Stimulated activated memory B cell treated with anti-CD40 and anti-IgM and Interleukin-4, amounts not matched to agents 10 μg/mL and 1 μg/mL and 100 μg/mL, for 72 hours (primary cell): ENCODE results near the gene TCN2.
"Not testable (repeated sequence)": the region's sequence is repeated elsewhere in the genome, so short reads cannot be mapped to it uniquely, and the experiment has no call there.

Experiments
- ATAC-seq: fragments of 150-1000 bp; cut with Tn5 transposase; 2 replicates; pipeline ENCODE4 v1.10.0; 2021
- H3K27ac Mint-ChIP-seq: one replicate; pipeline ENCODE4 v1.8.0; 2022; ENCODE audit warnings: mild to moderate bottlenecking, mixed read lengths
- H3K27me3 Mint-ChIP-seq: one replicate; pipeline ENCODE4 v1.8.0; 2022; ENCODE audit warnings: mixed read lengths
- H3K36me3 Mint-ChIP-seq: one replicate; pipeline ENCODE4 v1.8.0; 2022; ENCODE audit warnings: mixed read lengths
- H3K4me1 Mint-ChIP-seq: one replicate; pipeline ENCODE4 v1.8.0; 2022; ENCODE audit warnings: mixed read lengths
- H3K4me3 Mint-ChIP-seq: one replicate; pipeline ENCODE4 v1.8.0; 2022; ENCODE audit warnings: mild to moderate bottlenecking, moderate library complexity, mixed read lengths
- H3K9me3 Mint-ChIP-seq: one replicate; pipeline ENCODE4 v1.8.0; 2022; ENCODE audit warnings: mixed read lengths

Gene TCN2

DNA sequence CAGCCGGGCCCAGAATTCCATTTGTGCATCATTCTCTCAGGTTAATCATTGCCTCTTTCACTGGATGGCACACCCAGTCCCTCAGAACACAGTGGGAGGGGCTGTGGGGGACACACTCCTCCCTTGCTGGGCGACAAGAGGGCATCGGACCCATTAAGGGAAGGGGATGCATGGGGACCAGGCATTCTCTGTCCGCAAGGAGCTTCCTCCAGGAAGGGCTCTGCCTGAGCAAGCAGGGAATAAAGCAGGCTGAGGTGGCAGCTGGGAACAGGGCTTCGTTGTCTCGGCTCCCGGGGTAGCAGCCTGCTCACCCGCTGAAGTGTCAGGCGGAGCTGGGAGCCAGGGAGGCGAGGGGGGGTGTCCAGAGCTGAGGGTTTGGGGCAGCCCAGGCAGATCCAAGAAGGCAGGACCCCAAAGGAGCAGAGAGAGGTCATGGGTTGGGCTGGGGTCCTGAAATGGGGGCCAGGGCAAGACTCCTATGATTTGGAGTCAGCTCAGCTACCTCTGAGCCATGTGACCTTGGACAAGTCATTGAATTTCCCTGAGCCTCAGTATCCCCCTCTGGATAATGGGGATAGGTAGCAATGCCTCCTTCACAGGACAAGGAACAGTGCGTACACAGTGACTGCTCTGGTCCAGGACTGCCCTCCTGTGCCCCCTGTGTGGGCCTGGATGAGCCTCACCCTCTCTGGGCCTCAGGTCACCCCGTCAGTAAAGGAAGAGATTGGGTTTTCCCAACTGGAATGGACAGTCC lies 34.0 kb upstream of the TCN2 start:
- Mint-ChIP-seq H3K4me3 (no peak overlapping the region), H3K27ac (no peak overlapping the region), H3K4me1 (no peaks in the 10 kb centered on the region), H3K36me3 (peaks cover 31% of the 10 kb centered on the region), H3K27me3 (peaks cover 16% of the 10 kb centered on the region), H3K9me3 (no peaks in the 10 kb centered on the region)
- ATAC-seq = no peak

DNA sequence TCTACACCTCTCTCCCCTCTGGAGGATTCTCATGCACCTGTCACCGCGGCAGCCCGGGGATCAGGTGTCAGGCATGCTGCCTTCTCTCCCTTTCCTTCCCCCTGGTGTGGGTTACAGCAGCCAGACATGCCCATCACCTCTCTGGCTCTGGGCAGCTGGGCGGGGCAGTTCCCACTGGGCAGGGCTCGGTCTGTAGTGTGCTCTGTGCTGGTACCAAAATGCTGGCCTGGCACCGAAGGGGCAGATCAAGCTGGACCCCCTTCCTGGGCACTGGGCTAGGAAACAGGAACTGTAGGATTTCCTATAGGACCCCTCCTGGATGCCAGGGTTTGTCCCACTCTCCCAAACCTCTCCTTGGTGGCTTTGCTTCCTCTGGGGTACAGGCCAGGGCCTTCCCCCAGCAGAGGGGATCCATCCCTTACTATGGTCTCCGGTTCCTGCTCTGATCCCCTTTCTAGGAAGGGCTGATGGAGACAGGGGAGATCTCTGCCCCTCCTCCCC lies 33.3 kb upstream of the TCN2 start:
- peaks cover 10% of the 10 kb centered on the region for H3K27me3 Mint-ChIP-seq
- no peaks in the 10 kb centered on the region for H3K4me1 Mint-ChIP-seq
- H3K27ac Mint-ChIP-seq = no peak overlapping the region
- H3K9me3 Mint-ChIP-seq = no peaks in the 10 kb centered on the region
- no peak overlapping the region for H3K4me3 Mint-ChIP-seq
- ATAC-seq = no peak
- peaks cover 37% of the 10 kb centered on the region for H3K36me3 Mint-ChIP-seq

DNA sequence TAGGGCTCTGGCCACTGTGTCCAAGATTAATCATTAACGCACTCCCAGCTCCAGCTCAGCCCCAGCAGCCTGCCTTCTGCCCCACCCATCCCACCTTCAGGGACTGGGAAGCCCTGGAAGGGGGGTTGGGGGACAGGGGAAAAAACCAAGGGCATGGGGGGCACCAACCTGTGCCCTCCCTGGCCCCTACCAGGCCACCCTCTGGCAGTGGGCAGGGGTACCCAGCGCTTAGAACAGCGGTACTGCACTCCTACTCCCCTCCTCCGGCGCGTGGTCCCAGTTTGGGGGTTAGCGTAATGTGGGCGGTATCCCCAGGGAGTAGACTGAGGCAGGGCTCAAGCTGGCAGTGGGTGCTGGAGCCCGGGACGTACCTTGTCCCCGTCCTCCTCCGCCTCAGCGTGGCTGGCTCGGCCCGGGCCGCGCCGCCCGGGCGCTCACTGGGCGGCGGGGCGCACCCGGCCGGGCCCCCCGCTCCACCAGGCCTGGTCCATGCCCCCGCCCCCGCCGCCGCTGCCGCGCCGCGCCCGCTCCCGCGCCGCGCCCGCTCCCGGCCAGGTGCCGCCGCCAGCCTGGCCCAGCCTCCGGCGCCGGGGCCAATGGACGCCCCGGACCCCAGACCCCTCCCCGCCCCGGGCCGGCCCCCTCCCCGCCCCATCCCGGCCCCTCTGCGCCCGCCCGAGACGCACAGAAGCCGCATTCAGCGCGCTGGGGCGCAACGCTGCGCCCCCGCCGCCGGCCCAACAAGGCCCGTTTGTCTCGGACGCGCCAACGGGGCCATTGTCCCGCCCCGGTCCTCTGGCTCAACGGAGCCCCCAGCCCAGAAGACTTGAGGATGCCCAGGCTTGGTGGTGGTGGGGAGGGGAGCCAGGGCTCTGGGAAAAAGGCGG lies 32.6 kb upstream of the TCN2 start, which contains the start of gene GAL3ST1:
TSS of gene GAL3ST1 (minus strand) at position 571 of the 887 bp plus-strand sequence. CDS start 17,273 bp downstream, outside the sequence.
- H3K27ac Mint-ChIP-seq = no peak within 1 kb of the TSS
- no peaks in the 10 kb centered on the region for H3K9me3 Mint-ChIP-seq
- H3K36me3 Mint-ChIP-seq = peaks cover 44% of the 10 kb centered on the region

DNA sequence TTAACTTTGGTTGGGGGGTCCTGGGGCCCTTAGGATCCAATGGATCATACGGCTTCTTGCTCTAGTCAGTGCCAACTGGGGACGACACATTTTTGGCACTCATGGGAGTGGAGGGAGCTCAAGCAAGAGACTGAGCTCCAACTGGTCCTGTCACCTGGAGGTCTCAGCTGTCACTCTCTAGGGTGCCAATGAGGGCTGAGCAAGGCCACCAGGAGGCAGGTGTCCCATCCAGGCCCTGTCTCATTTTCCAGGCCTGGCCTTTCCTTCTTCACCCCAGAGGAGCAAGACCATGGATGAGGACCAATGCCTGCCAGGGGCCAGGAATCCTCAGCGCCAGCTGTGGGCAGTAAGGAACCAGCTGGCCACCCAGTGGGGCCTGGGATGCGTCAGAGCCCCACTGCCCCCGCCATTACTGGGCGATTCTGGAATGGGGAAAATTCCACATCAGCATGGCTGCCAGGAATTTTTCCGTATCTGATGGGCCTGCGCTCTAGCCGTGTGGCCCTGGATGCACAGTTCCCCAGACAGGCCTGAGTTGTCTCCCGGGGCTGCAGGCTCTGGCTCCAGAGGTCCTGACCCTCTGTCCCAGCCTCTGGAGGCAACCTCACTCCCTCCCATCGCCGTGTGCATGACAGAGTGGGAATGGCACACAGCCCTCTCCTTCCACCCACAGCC lies 31.8 kb upstream of the TCN2 start:
- ATAC-seq = no peak
- H3K9me3 Mint-ChIP-seq = no peaks in the 10 kb centered on the region
- H3K27ac Mint-ChIP-seq = no peak overlapping the region
- no peaks in the 10 kb centered on the region for H3K27me3 Mint-ChIP-seq
- no peak overlapping the region for H3K4me3 Mint-ChIP-seq
- peaks cover 52% of the 10 kb centered on the region for H3K36me3 Mint-ChIP-seq
- no peaks in the 10 kb centered on the region for H3K4me1 Mint-ChIP-seq

More for the DNA sequence above, 32.6 kb upstream of the TCN2 start, which contains the start of gene GAL3ST1:
- Mint-ChIP-seq H3K27me3 (peaks cover 3% of the 10 kb centered on the region), H3K4me1 (no peaks in the 10 kb centered on the region), H3K4me3 (no peak within 1 kb of the TSS)
- no peak for ATAC-seq

DNA sequence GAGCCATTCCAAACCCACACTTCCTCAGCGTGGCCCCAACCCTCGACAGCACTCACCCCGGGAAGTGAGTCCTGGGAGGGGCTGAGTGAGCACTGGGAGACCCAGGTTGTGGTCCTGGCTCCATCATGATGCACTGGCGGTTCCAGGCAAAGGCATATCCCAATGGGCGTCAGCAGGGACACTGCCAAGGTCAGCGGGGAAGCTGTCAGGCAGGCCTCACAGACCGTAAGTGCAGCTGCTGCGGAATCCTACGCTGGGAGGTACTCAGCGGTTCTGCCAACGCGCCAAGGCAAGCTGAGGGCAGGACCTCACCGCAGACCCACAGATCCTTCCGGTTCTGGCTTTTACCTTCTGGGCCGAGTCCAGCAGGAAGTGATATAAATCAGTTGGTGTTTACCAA lies 31.1 kb upstream of the TCN2 start:
- H3K27me3 Mint-ChIP-seq = no peaks in the 10 kb centered on the region
- H3K36me3 Mint-ChIP-seq = peaks cover 59% of the 10 kb centered on the region
- H3K4me3 Mint-ChIP-seq = no peak overlapping the region
- no peaks in the 10 kb centered on the region for H3K9me3 Mint-ChIP-seq
- H3K27ac Mint-ChIP-seq = no peak overlapping the region
- no peaks in the 10 kb centered on the region for H3K4me1 Mint-ChIP-seq
- ATAC-seq = no peak

DNA sequence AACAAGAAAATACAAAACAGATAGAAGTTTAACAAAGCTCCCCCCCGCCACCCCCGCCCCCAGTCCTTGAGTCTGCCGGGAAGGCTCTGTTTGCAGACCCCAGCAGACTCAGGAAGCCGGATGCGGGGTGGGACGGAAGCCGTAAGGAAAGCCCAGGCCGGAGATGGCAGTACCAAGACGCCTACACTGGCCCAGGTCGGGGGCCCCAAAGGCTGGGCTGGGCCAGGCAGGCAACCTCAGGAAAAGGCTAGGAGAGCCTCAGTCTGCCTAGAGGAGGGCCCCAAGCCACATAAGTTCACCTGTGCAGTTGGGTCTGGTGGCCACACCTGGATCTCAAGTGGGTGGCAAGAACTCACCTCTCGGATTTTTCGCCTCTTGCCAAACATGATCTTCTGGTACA lies 28.5 kb upstream of the TCN2 start:
- H3K27me3 Mint-ChIP-seq = no peaks in the 10 kb centered on the region
- peaks cover 85% of the 10 kb centered on the region for H3K36me3 Mint-ChIP-seq
- no peak for ATAC-seq
- H3K4me1 Mint-ChIP-seq = no peaks in the 10 kb centered on the region
- H3K27ac Mint-ChIP-seq = no peak overlapping the region
- H3K4me3 Mint-ChIP-seq = no peak overlapping the region
- H3K9me3 Mint-ChIP-seq = no peaks in the 10 kb centered on the region

DNA sequence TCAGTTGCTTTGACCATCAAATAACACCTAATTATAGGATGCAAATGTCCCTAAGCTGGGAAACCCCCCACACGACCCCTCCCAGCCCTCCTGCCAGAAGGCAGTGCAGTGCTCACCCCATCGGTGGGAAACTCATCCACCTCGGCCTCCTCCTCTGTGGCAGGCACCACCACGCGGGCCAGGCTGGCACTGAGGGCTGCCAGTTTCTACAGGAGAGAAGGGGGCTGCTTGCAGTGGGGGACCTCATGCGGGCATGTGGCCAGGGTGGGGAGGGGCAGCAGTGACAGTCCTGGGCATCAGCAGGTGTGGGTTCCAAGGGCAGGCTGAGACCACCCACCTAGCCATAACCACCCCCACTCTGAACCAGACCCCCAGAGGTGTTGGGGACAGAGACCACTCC lies 26.1 kb upstream of the TCN2 start:
- no peak for ATAC-seq
- Mint-ChIP-seq H3K4me1 (no peaks in the 10 kb centered on the region), H3K9me3 (no peaks in the 10 kb centered on the region), H3K36me3 (peaks cover 96% of the 10 kb centered on the region), H3K27ac (no peak overlapping the region), H3K27me3 (no peaks in the 10 kb centered on the region), H3K4me3 (no peak overlapping the region)

DNA sequence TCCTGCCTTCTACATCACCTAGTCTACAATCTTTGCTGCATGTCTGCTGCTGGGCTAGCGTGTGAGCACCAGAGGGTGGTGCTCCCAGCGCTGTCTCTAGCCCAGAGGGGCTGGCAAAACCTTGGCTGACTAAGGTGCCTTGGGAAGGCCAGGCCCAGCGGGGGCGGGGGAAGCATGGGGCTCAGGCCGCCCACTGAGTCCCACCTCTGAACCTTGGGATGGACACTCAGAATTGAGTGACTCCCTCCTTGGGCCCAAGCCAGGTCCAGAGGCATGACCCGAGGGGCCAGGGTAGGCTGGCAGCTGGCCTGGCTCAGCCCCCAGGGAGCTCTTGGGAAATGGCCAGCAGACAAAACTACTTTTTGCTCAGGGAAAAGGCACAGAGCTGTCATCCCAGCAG lies 24.9 kb upstream of the TCN2 start:
- peaks cover 96% of the 10 kb centered on the region for H3K36me3 Mint-ChIP-seq
- H3K27ac Mint-ChIP-seq = no peak overlapping the region
- ATAC-seq = no peak
- H3K4me1 Mint-ChIP-seq = no peaks in the 10 kb centered on the region
- H3K4me3 Mint-ChIP-seq = no peak overlapping the region
- no peaks in the 10 kb centered on the region for H3K27me3 Mint-ChIP-seq
- no peaks in the 10 kb centered on the region for H3K9me3 Mint-ChIP-seq

DNA sequence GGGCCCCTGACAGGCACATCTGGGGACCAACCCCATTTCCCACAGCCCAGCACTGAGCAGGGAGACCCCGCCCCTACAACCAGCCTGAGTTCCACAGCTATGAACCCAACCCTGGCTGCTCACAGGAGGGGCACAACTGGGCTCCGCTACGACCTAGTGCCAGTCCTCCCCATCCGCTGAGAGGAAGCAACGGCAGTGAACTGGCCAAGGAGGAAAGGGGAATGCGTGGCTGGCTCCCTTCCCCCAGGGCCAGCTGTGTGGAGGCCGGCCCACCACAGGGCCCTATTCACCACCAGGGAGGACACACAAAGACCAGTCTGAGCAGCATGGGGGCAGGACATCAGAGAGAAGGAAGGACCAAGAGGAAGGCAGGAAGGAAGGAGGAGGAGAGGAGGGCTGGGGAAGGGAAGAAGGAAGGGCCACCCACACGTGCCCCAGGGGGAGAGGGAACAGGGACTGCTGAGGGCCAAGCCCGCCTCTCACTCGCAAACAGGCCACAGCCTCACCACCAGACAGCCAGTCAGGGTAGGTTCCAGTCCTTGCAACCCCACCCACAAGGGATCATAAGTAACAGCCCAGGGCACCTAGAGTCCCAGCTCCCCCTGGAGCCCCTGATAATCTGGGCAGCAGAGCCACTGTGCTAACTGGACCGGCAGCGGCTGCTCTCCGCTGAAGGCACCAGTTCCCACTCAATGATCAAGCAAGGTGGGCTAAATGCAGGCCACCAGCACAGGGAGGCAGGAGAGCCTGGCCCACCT lies 24.0 kb upstream of the TCN2 start:
- Mint-ChIP-seq H3K27ac (no peak overlapping the region), H3K36me3 (peaks cover 96% of the 10 kb centered on the region), H3K4me1 (no peaks in the 10 kb centered on the region), H3K27me3 (no peaks in the 10 kb centered on the region), H3K4me3 (no peak overlapping the region), H3K9me3 (no peaks in the 10 kb centered on the region)
- no peak for ATAC-seq

DNA sequence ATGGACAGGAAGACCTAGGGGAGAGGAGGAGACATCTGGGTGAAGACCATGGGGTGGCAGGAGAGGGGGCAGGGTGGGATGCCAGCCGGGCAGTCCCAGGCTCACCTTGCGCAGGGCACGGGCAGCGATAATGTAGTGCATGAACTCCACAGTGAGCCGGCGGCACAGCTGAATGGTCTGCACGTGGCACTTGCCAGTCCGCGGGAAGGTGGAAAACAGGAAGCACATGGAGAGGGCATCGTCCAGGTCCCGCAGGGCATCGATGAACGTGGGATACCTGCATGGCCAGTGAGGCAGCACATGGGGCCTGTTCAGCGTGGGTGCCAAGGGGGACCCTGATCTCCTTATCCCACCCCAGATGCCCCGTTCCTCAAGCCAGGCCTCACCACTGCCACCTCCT lies 22.5 kb upstream of the TCN2 start:
- H3K27ac Mint-ChIP-seq = no peak overlapping the region
- H3K4me1 Mint-ChIP-seq = no peaks in the 10 kb centered on the region
- ATAC-seq = no peak
- no peak overlapping the region for H3K4me3 Mint-ChIP-seq
- peaks cover 90% of the 10 kb centered on the region for H3K36me3 Mint-ChIP-seq
- no peaks in the 10 kb centered on the region for H3K9me3 Mint-ChIP-seq
- H3K27me3 Mint-ChIP-seq = no peaks in the 10 kb centered on the region

DNA sequence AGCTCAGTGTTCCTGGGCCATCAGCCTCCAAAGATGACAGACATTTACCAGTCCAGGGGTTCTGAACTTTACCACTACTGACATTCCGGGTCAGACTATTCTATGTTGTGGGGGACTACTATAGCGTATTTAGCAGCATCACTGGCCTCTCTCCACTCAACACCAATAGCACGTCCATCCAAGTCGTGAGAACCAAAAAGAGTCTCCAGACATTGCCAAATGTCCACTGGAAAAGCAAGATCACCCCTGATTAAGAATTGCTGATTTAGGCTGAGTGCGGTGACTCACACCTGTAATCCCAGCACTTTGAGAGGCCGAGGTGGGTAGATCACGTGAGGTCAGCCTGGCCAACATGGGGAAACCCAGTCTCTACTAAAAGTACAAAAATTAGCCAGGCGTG lies 20.6 kb upstream of the TCN2 start:
- no peaks in the 10 kb centered on the region for H3K27me3 Mint-ChIP-seq
- H3K4me1 Mint-ChIP-seq = no peaks in the 10 kb centered on the region
- no peak for ATAC-seq
- peaks cover 76% of the 10 kb centered on the region for H3K36me3 Mint-ChIP-seq
- no peak overlapping the region for H3K27ac Mint-ChIP-seq
- H3K9me3 Mint-ChIP-seq = no peaks in the 10 kb centered on the region
- no peak overlapping the region for H3K4me3 Mint-ChIP-seq

DNA sequence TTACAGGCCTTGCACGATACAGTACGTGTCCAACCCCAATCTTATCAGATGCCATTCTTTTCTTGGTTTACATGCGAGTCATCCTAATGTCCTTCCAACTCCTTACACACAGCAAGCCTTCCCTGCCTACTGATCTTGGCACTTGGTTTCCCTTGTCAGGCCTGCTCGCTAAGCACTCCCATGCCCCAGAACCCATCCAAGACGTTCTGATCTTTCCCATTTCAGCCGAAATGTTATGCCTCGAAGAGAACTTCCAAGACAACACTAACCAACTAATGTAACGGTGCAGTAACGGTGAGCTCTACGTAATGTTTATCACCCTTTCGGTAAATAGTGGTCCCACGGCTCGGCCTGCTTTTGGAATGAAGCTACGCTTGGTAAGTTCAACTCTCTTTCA lies 15.8 kb upstream of the TCN2 start:
- no peak overlapping the region for H3K4me3 Mint-ChIP-seq
- peaks cover 32% of the 10 kb centered on the region for H3K36me3 Mint-ChIP-seq
- no peaks in the 10 kb centered on the region for H3K27me3 Mint-ChIP-seq
- H3K4me1 Mint-ChIP-seq = no peaks in the 10 kb centered on the region
- no peak overlapping the region for H3K27ac Mint-ChIP-seq
- no peaks in the 10 kb centered on the region for H3K9me3 Mint-ChIP-seq
- no peak for ATAC-seq

DNA sequence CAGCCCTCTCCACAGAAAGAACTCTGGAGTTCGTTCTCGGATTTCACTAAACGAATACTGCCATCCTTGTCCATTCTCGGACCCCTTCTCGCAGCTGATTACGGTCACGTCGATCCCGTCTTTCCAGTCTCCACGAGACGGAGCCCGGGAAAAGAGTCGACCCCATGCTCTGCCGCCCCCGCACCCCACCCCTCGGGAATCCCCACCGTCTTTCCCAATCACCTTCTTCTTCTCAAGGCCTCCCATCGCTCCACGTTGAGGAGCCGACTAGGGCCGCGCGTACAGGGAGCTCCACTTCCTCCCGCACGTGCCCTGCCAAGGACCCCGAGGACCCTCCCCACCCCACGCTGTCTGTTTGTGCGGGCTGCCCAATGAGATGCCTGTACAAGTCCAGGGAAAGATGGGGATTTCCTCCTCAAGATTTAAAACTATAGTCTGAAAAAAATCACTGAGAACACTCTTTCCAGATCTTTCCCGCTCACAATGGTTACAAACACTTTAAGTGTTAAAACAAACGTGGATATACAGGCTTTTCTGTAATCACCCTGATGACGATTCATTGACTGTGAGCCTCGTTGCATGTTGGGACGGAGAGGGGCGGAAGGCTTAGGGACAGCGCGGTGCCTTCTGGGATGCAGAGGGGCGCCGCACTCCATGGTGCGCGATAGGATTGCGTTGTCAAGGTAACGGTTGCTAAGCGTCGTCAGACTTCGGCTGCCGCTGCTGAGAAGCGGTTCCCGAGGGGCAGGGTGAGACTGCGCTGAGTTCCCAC lies 15.2 kb upstream of the TCN2 start, which contains the start of gene PES1:
TSS of gene PES1 (minus strand) at position 323 of the 772 bp plus-strand sequence. CDS start at position 246, 77 bp downstream.
- no peaks in the 10 kb centered on the region for H3K4me1 Mint-ChIP-seq
- no peaks in the 10 kb centered on the region for H3K9me3 Mint-ChIP-seq
- no peaks in the 10 kb centered on the region for H3K27me3 Mint-ChIP-seq
- H3K4me3 Mint-ChIP-seq = no peak within 1 kb of the TSS
- ATAC-seq = peak; percentile 100
- peaks cover 26% of the 10 kb centered on the region for H3K36me3 Mint-ChIP-seq
- H3K27ac Mint-ChIP-seq = no peak within 1 kb of the TSS

DNA sequence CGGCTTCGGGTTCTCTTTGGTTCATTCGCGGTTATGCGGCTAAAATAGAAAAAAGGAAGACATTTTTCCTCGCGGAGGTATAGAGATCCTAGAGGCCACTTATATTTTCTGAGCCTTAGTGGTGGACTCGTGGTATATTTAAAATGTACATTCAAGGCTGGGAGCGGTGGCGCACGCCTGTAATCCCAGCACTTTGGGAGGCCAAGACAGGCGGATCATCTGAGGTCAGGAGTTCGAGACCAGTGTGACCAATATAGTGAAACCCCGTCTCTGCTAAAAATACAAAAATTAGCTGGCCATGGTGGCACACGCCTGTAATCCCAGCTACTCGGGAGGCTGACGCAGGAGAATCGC lies 14.6 kb upstream of the TCN2 start:
- H3K27me3 Mint-ChIP-seq, H3K27ac Mint-ChIP-seq, H3K4me1 Mint-ChIP-seq, H3K9me3 Mint-ChIP-seq, H3K4me3 Mint-ChIP-seq, ATAC-seq: not testable (repeated sequence)
- H3K36me3 Mint-ChIP-seq = peaks cover 21% of the 10 kb centered on the region
